GM19452 (cell line): Measurements from ENCODE around the gene UROS.

Experiments used
- ATAC-seq: cut with Tn5 transposase; IDR thresholded peaks from one replicate; pipeline ENCODE4 v1.9.1; 2021; ENCODE audit not compliant: unreplicated experiment

The UROS gene

GRCh38 chr10:125822878-125823662 is at the start of gene UROS, which contains the start of gene BCCIP:
Gene UROS, minus strand, starts transcription at chr10:125823258. Its CDS starts 6,759 bp downstream, at chr10:125816499.
Gene BCCIP, plus strand, starts transcription at chr10:125823546. Its CDS starts 12 bp downstream, at chr10:125823558.
- peak; percentile 73 for ATAC-seq

- no peak for ATAC-seq
Observed at GRCh38 chr10:125871338-125871737, 48.3 kb upstream of the UROS start.

- no peak for ATAC-seq
Observed at GRCh38 chr10:125868372-125868975, 45.4 kb upstream of the UROS start.

GRCh38 chr10:125866421-125867029 is 43.5 kb upstream of the UROS start:
- ATAC-seq = no peak

GRCh38 chr10:125865120-125865519 is 42.1 kb upstream of the UROS start:
- no peak for ATAC-seq

- no peak for ATAC-seq
Observed at GRCh38 chr10:125859128-125859817, 36.2 kb upstream of the UROS start.

GRCh38 chr10:125857185-125857760 is 34.2 kb upstream of the UROS start:
- ATAC-seq = no peak

- ATAC-seq = no peak
Observed at GRCh38 chr10:125852487-125852886, 29.4 kb upstream of the UROS start.

GRCh38 chr10:125850766-125851731 is 28.0 kb upstream of the UROS start:
- ATAC-seq = no peak

GRCh38 chr10:125849448-125849847 is 26.4 kb upstream of the UROS start:
- no peak for ATAC-seq

GRCh38 chr10:125848857-125849256 is 25.8 kb upstream of the UROS start:
- ATAC-seq = no peak

- no peak for ATAC-seq
Observed at GRCh38 chr10:125848371-125848770, 25.3 kb upstream of the UROS start.

GRCh38 chr10:125846894-125847293 is 23.8 kb upstream of the UROS start:
- ATAC-seq = peak; percentile 60

- no peak for ATAC-seq
Observed at GRCh38 chr10:125845617-125846016, 22.6 kb upstream of the UROS start.

- ATAC-seq = no peak
Observed at GRCh38 chr10:125844751-125845221, 21.7 kb upstream of the UROS start.

GRCh38 chr10:125843603-125844329 is 20.7 kb upstream of the UROS start:
- no peak for ATAC-seq

- ATAC-seq = no peak
Observed at GRCh38 chr10:125840955-125841354, 17.9 kb upstream of the UROS start.

- no peak for ATAC-seq
Observed at GRCh38 chr10:125840406-125840805, 17.3 kb upstream of the UROS start.
